BE2C (cell line): ENCODE measurements around the gene SF3B2.

Experiments
- DNase-seq: peaks from one replicate; pipeline ENCODE4 v3.0.0-alpha.2; 2020
- H3K27me3 ChIP-seq: fragments of 250-450 bp; sonication (Bioruptor Pico); 2 replicates; pipeline ENCODE4 v1.5.1; 2020; ENCODE audit warnings: mild to moderate bottlenecking
- H3K36me3 ChIP-seq: fragments of 250-450 bp; sonication (Bioruptor Pico); 2 replicates; pipeline ENCODE4 v1.5.1; 2020; ENCODE audit warnings: mild to moderate bottlenecking
- H3K4me1 ChIP-seq: fragments of 250-450 bp; sonication (Bioruptor Pico); 2 replicates; pipeline ENCODE4 v1.5.1; 2020
- H3K4me3 ChIP-seq: 2 replicates; pipeline ENCODE4 v1.5.1; 2011; ENCODE audit warnings: low read depth, low read length
- H3K9me3 ChIP-seq: fragments of 250-450 bp; sonication (Bioruptor Pico); 2 replicates; pipeline ENCODE4 v1.5.1; 2020
- TF ChIP-seq, protein P1 (sequence below): IDR thresholded peaks from 2 replicates; pipeline ENCODE4 v1.5.1; 2012; ENCODE audit warnings: mild to moderate bottlenecking, low read depth, low read length

Gene SF3B2

GRCh38 chr11:66062408-66062807, 10.2 kb downstream of the SF3B2 start:
- TF ChIP-seq, protein P1, sequence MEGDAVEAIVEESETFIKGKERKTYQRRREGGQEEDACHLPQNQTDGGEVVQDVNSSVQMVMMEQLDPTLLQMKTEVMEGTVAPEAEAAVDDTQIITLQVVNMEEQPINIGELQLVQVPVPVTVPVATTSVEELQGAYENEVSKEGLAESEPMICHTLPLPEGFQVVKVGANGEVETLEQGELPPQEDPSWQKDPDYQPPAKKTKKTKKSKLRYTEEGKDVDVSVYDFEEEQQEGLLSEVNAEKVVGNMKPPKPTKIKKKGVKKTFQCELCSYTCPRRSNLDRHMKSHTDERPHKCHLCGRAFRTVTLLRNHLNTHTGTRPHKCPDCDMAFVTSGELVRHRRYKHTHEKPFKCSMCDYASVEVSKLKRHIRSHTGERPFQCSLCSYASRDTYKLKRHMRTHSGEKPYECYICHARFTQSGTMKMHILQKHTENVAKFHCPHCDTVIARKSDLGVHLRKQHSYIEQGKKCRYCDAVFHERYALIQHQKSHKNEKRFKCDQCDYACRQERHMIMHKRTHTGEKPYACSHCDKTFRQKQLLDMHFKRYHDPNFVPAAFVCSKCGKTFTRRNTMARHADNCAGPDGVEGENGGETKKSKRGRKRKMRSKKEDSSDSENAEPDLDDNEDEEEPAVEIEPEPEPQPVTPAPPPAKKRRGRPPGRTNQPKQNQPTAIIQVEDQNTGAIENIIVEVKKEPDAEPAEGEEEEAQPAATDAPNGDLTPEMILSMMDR: no peak
- Histone ChIP-seq H3K9me3 (no peaks in the 10 kb centered on the region), H3K4me3 (no peak overlapping the region), H3K27me3 (no peaks in the 10 kb centered on the region), H3K36me3 (peaks cover 93% of the 10 kb centered on the region), H3K4me1 (no peaks in the 10 kb centered on the region; the same call in 1 of the 2 replicates)
- DNase-seq: no peak

DNA sequence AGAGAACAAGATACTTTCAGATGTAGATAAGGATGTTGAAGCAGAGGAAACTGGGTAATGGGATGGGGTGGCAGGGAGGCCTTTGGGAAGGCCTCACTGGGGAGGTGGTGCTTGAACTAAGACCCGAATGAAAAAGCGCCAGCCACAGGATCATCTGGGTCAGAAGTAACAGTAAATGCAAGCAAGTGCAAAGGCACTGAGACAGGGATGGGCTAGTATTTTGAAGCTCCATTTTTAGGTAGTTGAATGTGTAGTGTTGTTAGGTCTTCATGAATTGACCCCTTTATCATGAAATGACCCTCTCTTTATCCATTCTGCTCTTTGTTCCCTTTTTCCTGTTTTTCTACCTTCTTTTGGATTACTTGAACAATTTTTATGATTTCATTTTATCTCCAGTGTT, 11.7 kb downstream of the SF3B2 start:
- Histone ChIP-seq H3K27me3 (no peaks in the 10 kb centered on the region), H3K36me3 (peaks cover 93% of the 10 kb centered on the region), H3K4me3 (no peak overlapping the region), H3K4me1 (peaks cover 5% of the 10 kb centered on the region), H3K9me3 (no peaks in the 10 kb centered on the region)
- DNase-seq: no peak
- TF ChIP-seq, protein P1: no peak

GRCh38 chr11:66064571-66064970, 12.4 kb downstream of the SF3B2 start:
- DNase-seq: no peak
- H3K4me1 ChIP-seq: peaks cover 11% of the 10 kb centered on the region
- H3K27me3 ChIP-seq: no peaks in the 10 kb centered on the region
- no peaks in the 10 kb centered on the region for H3K9me3 ChIP-seq
- H3K36me3 ChIP-seq: peaks cover 90% of the 10 kb centered on the region
- TF ChIP-seq, protein P1: no peak
- H3K4me3 ChIP-seq: no peak overlapping the region

- H3K27me3 ChIP-seq: no peaks in the 10 kb centered on the region
- peaks cover 11% of the 10 kb centered on the region for H3K4me1 ChIP-seq
- H3K4me3 ChIP-seq: no peak overlapping the region
- no peaks in the 10 kb centered on the region for H3K9me3 ChIP-seq
- no peak for DNase-seq
- TF ChIP-seq, protein P1: no peak
- H3K36me3 ChIP-seq: peaks cover 69% of the 10 kb centered on the region
Observed at GRCh38 chr11:66066751-66067150, 14.6 kb downstream of the SF3B2 start.

- no peak for DNase-seq
- no peaks in the 10 kb centered on the region for H3K9me3 ChIP-seq
- H3K27me3 ChIP-seq: no peaks in the 10 kb centered on the region
- H3K4me3 ChIP-seq: no peak overlapping the region
- TF ChIP-seq, protein P1: no peak
- peaks cover 11% of the 10 kb centered on the region for H3K4me1 ChIP-seq
- peaks cover 62% of the 10 kb centered on the region for H3K36me3 ChIP-seq
Observed at GRCh38 chr11:66067640-66068039, 15.5 kb downstream of the SF3B2 start.

DNA sequence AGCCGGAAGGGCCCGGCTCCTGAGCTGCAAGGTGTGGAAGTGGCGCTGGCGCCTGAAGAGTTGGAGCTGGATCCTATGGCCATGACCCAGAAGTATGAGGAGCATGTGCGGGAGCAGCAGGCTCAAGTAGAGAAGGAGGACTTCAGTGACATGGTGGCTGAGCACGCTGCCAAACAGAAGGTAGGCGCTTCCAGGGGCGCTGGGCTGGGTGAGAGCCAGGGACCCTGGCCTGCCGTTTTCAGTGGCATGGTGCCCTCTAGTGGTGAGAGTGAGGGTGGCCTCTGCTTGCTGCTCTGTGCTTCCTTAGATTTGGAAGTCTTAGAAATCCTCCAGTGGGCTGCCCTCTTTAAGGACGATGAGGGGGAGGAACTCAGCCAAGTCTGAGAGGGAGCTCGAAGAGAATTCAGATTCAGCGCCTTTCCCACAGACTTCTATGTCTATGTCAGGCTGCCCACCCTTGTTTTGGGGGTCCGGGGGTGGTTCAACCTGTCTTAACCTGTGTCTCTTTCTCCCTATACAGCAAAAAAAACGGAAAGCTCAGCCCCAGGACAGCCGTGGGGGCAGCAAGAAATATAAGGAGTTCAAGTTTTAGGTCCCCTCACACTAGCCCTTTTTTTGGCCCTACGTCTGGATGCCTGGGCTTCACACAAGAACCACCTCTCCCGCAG, 16.1 kb downstream of the SF3B2 start:
- TF ChIP-seq, protein P1: peak; percentile 94
- peaks cover 11% of the 10 kb centered on the region for H3K4me1 ChIP-seq
- DNase-seq: peak; percentile 88
- peaks cover 55% of the 10 kb centered on the region for H3K36me3 ChIP-seq
- no peaks in the 10 kb centered on the region for H3K9me3 ChIP-seq
- H3K27me3 ChIP-seq: no peaks in the 10 kb centered on the region
- H3K4me3 ChIP-seq: no peak overlapping the region
